ENCODE measurements around the gene CNTN1.

CNTN1 gene

GRCh38 chr12:40980427-40980961, 288.3 kb downstream of the CNTN1 start:
- DNase-seq, result peak; percentile 3

- DNase-seq, result no peak
Observed at GRCh38 chr12:40986001-40986400, 293.8 kb downstream of the CNTN1 start.

GRCh38 chr12:40988355-40988754, 296.1 kb downstream of the CNTN1 start:
- no peak for DNase-seq

DNA sequence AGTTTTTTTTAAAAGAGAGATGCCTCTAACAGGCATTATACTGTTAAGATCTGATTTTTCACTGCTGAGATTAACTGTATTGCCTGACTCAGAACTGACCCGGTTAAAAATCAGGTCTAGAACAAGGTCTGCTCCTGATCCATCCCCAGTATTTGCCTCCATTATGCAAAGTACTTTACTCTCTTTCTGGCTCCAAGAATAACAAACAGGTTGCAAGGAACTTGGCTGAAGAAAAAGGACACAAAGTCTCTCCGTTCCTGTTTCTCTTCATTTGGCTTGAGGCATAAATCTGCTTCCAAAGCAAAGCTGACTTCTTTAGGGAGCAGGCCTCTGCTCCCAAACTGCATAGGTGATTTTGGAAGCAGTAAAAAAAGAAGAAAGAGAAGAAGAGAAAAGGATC, 296.6 kb downstream of the CNTN1 start:
- no peak for DNase-seq

DNA sequence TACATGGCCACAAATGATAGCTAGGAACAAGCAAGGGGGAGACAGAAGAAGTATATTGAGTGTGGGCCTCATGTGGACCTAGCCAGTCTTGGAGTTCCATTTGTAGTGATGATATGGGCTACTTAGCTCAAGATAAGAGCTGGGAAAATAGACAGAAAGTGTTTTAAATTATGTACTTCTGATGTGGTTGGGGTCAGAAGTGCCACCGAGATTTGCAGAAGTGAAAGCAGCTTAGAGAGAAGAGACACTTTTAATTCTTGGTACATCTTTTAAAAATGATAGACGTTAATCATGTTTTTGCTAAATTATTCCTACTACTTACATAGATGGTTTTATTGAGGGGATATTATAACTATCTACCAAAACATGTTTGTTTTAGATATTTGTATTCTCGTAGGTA, 297.5 kb downstream of the CNTN1 start:
- no peak for DNase-seq

- DNase-seq, result no peak
Observed at GRCh38 chr12:40992158-40992557, 299.9 kb downstream of the CNTN1 start.

DNA sequence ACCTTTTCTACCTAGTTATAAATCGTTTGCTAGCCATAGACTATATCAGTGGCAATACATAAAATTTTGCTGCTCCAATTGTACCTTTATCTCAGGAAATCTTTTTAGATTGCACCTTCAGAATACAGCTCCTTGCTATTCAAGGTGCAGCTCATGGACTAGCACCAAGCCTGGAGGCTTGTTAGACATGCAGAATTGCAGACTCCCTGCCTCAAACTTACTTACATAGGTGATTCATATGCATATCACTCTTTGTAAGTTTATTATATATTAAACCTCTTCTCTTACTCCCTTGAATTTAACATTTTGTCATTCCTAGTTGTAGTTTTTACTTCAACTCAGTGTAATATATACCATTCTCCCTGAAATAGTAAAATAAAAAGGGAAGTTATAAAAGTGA, 300.4 kb downstream of the CNTN1 start:
- no peak for DNase-seq

GRCh38 chr12:40993158-40993557, 300.9 kb downstream of the CNTN1 start:
- DNase-seq, result no peak

- DNase-seq, result no peak
Observed at GRCh38 chr12:40996091-40996490, 303.9 kb downstream of the CNTN1 start.

DNA sequence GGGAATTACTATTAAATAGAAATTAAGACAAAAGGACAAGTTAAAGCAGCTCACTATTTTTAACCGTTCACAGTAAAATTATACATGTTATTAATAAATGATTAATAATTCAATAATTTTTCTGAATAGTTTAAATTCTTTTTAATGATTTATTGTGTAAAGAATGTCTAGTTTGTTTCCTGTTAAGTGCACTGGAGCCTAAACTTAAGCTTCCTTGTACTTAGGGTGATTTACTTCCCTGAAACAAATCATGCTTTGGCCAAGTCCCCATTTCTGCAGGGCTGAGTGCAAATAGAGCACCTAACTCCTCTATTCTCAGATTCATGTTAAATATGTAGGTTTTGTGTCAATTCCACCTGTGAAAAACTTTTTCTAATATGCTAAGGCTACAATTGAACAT, 307.0 kb downstream of the CNTN1 start:
- DNase-seq, result no peak

- DNase-seq, result no peak
Observed at GRCh38 chr12:41008472-41008871, 316.2 kb downstream of the CNTN1 start.

DNA sequence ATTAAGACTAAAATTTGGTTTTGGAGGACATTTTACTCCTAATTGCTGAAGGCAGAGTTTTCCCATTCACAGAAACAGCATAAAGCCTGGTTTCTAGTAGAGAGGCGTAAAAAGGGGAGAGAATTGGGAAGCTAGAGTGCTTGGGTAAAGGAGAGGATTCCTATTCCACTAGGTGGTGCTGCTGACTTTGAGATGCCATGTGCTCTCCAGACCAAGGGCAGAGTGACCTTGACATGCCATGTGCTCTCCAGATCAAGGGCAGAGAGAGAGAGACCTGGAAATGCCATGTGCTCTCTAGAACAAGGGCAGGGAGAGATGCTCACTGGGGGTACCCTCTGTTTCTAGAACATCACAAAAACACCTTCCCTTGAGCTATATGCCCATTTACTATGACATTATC, 319.7 kb downstream of the CNTN1 start:
- DNase-seq, result no peak

- no peak for DNase-seq
Observed at GRCh38 chr12:41013881-41014642, 321.8 kb downstream of the CNTN1 start.

DNA sequence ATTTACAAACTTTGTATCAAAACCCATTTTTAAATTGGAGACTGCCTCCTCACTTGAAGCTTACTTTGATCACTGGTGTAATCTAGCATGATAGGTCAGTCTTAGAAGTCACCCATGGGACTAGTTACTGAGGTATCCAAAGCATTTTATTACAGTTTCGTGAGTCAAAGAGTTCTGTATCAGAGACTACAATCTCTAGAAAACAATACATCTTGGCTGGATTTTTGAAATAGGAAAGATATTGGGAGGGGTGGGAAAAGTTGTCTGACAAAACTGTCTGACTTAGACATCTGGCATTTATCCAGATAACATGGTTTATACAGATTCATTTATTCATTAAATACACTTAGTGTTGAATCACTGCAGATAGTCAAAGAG, 322.4 kb downstream of the CNTN1 start:
- no peak for DNase-seq

GRCh38 chr12:41018010-41018409, 325.8 kb downstream of the CNTN1 start:
- DNase-seq, result no peak

- no peak for DNase-seq
Observed at GRCh38 chr12:41019461-41019860, 327.2 kb downstream of the CNTN1 start.

- DNase-seq, result no peak
Observed at GRCh38 chr12:41023836-41024235, 331.6 kb downstream of the CNTN1 start.

GRCh38 chr12:41026151-41026550, 333.9 kb downstream of the CNTN1 start:
- DNase-seq, result no peak

DNA sequence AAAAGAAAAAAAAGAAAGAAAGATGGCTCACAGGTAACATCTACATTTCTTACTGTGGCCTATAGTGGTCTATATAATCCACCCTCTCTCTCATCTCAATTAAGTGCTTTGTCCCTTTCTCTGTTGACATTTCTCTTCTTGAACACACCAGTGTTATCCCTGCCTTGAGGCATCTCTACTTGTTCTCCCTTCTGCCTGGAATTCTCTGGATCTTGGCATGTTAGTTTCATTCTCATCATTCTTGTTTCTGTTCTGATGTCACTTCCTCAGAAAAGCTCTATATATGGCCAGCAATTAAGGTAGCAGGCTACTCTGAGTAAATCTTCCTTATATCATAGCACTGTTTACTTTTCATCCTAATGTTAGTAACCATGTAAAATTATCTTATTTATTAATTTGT, 340.1 kb downstream of the CNTN1 start:
- no peak for DNase-seq

DNA sequence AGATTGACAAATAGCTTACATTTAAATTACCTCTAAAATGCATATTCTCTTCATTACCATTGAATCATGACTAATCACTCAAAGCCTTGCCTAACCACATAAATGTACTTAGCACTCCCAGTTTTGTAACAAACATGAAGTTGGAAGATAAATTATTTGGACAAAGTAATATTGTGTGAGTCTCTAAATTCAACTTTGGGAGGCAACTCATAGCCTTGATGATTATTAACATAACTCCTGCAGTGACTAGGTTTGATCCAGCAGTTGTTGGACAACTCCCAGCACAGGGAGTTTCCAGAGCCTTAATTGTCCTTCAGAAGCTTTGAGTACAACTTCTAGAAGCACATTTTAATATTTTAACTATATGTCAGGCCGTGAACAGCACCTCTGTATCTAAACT, 342.4 kb downstream of the CNTN1 start:
- DNase-seq, result no peak

GRCh38 chr12:41039461-41039860, 347.2 kb downstream of the CNTN1 start:
- no peak for DNase-seq

GRCh38 chr12:41045509-41045908, 353.3 kb downstream of the CNTN1 start:
- no peak for DNase-seq

- DNase-seq, result no peak
Observed at GRCh38 chr12:41049033-41049432, 356.8 kb downstream of the CNTN1 start.

DNA sequence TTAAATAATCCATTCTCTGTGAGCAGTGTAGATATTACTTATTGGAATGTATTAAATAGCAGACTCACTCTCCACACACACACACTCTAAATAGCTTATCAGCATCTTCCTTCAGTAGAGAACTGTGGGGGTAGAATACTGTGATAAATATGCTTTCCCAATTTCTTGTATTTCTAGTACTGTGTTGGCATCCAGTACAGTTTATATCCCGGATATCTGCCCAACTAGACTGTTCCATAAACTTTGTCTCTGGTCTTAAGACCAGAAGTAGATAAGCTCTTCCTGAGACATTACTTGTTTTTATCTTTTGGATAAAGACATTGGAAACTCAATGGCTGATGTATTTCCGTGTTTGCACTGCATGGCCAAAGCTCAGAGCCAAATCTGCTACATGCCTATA, 359.7 kb downstream of the CNTN1 start:
- DNase-seq, result no peak

DNA sequence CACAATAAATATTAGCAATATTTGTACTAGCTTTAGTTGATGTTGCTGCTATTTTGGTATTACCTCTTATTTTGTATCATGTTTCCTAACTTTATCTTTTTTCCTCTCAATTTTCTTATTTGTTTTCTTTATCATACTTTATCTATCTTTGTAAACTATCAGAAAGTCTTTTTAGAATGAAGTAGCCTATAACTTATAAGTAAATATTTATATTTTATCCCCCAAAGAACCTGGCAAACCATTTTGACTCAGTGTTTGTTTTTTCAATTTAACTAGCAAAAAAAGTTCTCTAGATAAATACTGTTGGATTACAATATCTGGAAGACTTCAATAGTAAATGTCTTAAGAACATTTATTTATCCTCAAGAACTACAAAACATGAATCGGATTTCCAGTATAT, 360.2 kb downstream of the CNTN1 start:
- DNase-seq, result no peak
